ENCODE data around the gene SYNC. TPM values are rescaled to one million over a fixed set of nuclear protein-coding genes. Genes with fewer than 3 reads are reported as not detected.
"Not testable (repeated sequence)": the region's sequence is repeated elsewhere in the genome, so short reads cannot be mapped to it uniquely, and the experiment has no call there.

The SYNC gene
- total RNA-seq, 1 donor from 2014 or later = 14.5 TPM

- Histone ChIP-seq H3K4me1 (peaks cover 29% of the 10 kb centered on the region), H3K36me3 (peaks cover 93% of the 10 kb centered on the region), H3K9me3 (no peaks in the 10 kb centered on the region), H3K4me3 (no peak overlapping the region), H3K27me3 (ENCODE audit: low read depth) (no peaks in the 10 kb centered on the region), H3K27ac (no peak overlapping the region)
- ATAC-seq (peak; percentile 89), DNase-seq (no peak)
- TF ChIP-seq, protein P1, sequence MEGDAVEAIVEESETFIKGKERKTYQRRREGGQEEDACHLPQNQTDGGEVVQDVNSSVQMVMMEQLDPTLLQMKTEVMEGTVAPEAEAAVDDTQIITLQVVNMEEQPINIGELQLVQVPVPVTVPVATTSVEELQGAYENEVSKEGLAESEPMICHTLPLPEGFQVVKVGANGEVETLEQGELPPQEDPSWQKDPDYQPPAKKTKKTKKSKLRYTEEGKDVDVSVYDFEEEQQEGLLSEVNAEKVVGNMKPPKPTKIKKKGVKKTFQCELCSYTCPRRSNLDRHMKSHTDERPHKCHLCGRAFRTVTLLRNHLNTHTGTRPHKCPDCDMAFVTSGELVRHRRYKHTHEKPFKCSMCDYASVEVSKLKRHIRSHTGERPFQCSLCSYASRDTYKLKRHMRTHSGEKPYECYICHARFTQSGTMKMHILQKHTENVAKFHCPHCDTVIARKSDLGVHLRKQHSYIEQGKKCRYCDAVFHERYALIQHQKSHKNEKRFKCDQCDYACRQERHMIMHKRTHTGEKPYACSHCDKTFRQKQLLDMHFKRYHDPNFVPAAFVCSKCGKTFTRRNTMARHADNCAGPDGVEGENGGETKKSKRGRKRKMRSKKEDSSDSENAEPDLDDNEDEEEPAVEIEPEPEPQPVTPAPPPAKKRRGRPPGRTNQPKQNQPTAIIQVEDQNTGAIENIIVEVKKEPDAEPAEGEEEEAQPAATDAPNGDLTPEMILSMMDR (IDR thresholded peaks at IDR 0.05) = no peak
- intact Hi-C loops (cut with DNase I) = no loop called here
Measured at GRCh38 chr1:32676945-32677344, 25.6 kb downstream of the SYNC start.

DNA sequence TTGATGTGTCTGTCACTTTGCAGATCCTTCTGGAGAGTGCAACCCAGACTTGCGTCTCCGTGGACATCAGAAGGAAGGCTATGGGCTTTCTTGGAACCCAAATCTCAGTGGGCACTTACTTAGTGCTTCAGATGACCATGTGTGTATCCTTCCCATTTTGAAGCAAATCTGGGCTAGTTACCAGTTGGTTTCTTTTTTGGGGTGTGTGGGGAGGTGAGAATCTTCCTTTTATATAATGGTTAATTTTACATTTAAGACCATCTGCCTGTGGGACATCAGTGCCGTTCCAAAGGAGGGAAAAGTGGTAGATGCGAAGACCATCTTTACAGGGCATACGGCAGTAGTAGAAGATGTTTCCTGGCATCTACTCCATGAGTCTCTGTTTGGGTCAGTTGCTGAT, 33.9 kb downstream of the SYNC start:
- H3K36me3 ChIP-seq = peaks cover 99% of the 10 kb centered on the region
- H3K4me1 ChIP-seq; ATAC-seq; DNase-seq; H3K27me3 ChIP-seq (ENCODE audit: low read depth); H3K4me3 ChIP-seq; H3K9me3 ChIP-seq; H3K27ac ChIP-seq; intact Hi-C loops (cut with DNase I): not testable (repeated sequence)

DNA sequence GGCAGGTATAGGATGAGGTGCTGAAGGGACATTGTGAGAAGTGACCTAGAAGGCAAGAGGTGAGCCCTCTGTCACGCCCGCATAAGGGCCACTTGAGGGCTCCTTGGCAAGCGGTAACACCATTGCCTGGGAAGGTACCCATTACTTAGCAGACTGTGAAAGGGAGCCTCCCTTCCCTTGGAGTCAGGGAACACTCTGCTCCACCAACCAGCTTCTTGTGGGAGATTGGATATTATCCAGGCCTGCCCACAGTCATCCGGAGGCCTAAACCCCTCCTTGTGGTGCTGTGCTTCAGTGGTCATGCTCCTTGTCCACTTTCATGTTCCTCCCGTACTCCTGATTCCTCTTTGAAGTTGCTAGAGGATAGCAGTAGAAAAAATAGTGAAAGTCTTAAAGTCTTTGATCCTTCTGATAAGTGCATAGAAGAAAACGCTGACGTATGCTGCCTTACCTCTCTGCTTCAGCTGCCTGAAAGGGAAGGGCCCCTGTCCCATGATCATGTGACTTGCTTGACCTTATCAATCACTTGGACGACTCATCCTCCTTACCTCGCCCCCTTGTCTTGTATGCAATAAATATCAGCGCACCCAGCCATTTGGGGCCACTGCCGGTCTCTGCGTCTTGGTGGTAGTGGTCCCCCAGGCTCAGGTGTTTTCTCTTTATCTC, 35.5 kb downstream of the SYNC start:
- ATAC-seq = peak; percentile 47 to 82
- Histone ChIP-seq H3K27me3 (ENCODE audit: low read depth) (no peaks in the 10 kb centered on the region), H3K4me1 (peaks cover 6% of the 10 kb centered on the region), H3K9me3 (no peaks in the 10 kb centered on the region), H3K4me3 (no peak overlapping the region), H3K36me3 (peaks cover 99% of the 10 kb centered on the region), H3K27ac (no peak overlapping the region)
- peak; percentile 74 for DNase-seq
- intact Hi-C loops (cut with DNase I) = no loop called here
- TF ChIP-seq, protein P1 (IDR thresholded peaks at IDR 0.05) = no peak

- ATAC-seq (no peak), DNase-seq (no peak)
- intact Hi-C loops (cut with DNase I) = no loop called here
- H3K9me3 ChIP-seq = no peaks in the 10 kb centered on the region
- H3K36me3 ChIP-seq = peaks cover 99% of the 10 kb centered on the region
- H3K4me3 ChIP-seq = no peak overlapping the region
- TF ChIP-seq, protein P1 (IDR thresholded peaks at IDR 0.05) = no peak
- no peak overlapping the region for H3K27ac ChIP-seq
- no peaks in the 10 kb centered on the region for H3K27me3 ChIP-seq (ENCODE audit: low read depth)
- peaks cover 6% of the 10 kb centered on the region for H3K4me1 ChIP-seq
Measured at GRCh38 chr1:32665915-32666314, 36.7 kb downstream of the SYNC start.

DNA sequence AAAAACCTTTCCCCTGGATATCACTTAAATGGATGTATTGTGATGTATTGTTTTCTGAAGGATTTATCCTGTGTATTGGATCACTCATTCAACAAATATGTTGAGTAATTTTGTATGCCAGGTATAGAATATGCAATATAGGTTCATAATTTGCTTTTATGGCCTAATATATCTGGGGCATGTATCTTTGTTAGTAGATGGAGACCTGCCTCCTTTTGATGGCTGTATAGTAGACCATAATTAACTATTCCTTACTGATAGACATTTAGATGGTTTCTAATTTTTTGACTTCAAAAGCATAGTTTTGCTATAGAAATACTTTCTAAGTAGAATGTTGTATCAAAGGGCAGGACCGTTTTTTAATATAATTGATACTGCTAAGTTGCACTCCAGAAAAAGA, 43.0 kb downstream of the SYNC start:
- Histone ChIP-seq H3K27me3 (ENCODE audit: low read depth) (no peaks in the 10 kb centered on the region), H3K36me3 (peaks cover 99% of the 10 kb centered on the region), H3K27ac (no peak overlapping the region), H3K4me3 (no peak overlapping the region), H3K4me1 (peaks cover 19% of the 10 kb centered on the region), H3K9me3 (no peaks in the 10 kb centered on the region)
- no peak for ATAC-seq
- intact Hi-C loops (cut with DNase I) = no loop called here
- no peak for DNase-seq
- TF ChIP-seq, protein P1 (IDR thresholded peaks at IDR 0.05) = no peak

GRCh38 chr1:32652244-32652962, 50.2 kb downstream of the SYNC start:
- H3K27ac ChIP-seq = no peak overlapping the region
- intact Hi-C loops (cut with DNase I) = no loop called here
- no peaks in the 10 kb centered on the region for H3K27me3 ChIP-seq (ENCODE audit: low read depth)
- TF ChIP-seq, protein P1 (IDR thresholded peaks at IDR 0.05) = no peak
- DNase-seq (no peak), ATAC-seq (no peak)
- peak overlapping the region; percentile 83 for H3K4me3 ChIP-seq
- H3K36me3 ChIP-seq = peaks cover 49% of the 10 kb centered on the region
- H3K9me3 ChIP-seq = no peaks in the 10 kb centered on the region
- H3K4me1 ChIP-seq = peaks cover 64% of the 10 kb centered on the region
